Large intestine (tissue), 3 donors: ENCODE data around the gene PDSS2. TPM values are rescaled to one million over a fixed set of nuclear protein-coding genes. Genes with fewer than 3 reads are reported as not detected.

Source experiments
- DNase-seq, 2 donors: peaks; one replicate each; pipeline versions ENCODE4 v3.0.0 to v3.0.0-alpha.2; 2013
- H3K27ac ChIP-seq: one replicate; pipeline ENCODE4 v1.5.1; 2013; ENCODE audit warnings: low read length
- H3K27me3 ChIP-seq: 2 replicates; pipeline ENCODE4 v1.6.1; 2013; ENCODE audit warnings: low read length; ENCODE audit not compliant: control insufficient read depth, insufficient read depth
- H3K36me3 ChIP-seq: 2 replicates; pipeline ENCODE4 v1.6.1; 2013; ENCODE audit warnings: low read length; ENCODE audit not compliant: control insufficient read depth, insufficient read depth
- H3K4me1 ChIP-seq: one replicate; pipeline ENCODE4 v1.6.1; 2013; ENCODE audit warnings: low read length; ENCODE audit not compliant: control insufficient read depth, insufficient read depth
- H3K4me3 ChIP-seq: one replicate; pipeline ENCODE4 v1.5.1; 2013; ENCODE audit warnings: low read length
- H3K9me3 ChIP-seq: one replicate; pipeline ENCODE4 v1.6.1; 2013; ENCODE audit warnings: mild to moderate bottlenecking, low read depth, low read length, moderate library complexity; ENCODE audit not compliant: control insufficient read depth
- WGBS: methylation state at CpG from one replicate; pipeline ENCODE4 v1.1.5; 2013; ENCODE audit warnings: low lambda C conversion rate; ENCODE audit not compliant: insufficient coverage; 5-methylcytosine and 5-hydroxymethylcytosine counted together
- polyA plus RNA-seq: library from polyadenylated mRNA; unstranded; fragments of 120-200 nt; gene quantifications from one replicate; pipeline ENCODE4 v1.2.1, GENCODE V29; 2013

PDSS2 gene
- polyA plus RNA-seq, 1 donor, result 12.8 TPM

GRCh38 chr6:107221519-107221918 lies 237.8 kb downstream of the PDSS2 start:
- WGBS, result no CpG with 5 or more reads among the region's 2 CpGs
- Histone ChIP-seq H3K4me1 (peaks cover 10% of the 10 kb centered on the region), H3K27me3 (no peaks in the 10 kb centered on the region), H3K36me3 (no peaks in the 10 kb centered on the region), H3K27ac (peak overlapping the region; percentile 54), H3K4me3 (no peak overlapping the region), H3K9me3 (no peaks in the 10 kb centered on the region)
- DNase-seq, result peak; percentile 72 to 88

- DNase-seq, result no peak
- H3K4me3 ChIP-seq, result no peak overlapping the region
- H3K4me1 ChIP-seq, result peaks cover 10% of the 10 kb centered on the region
- H3K36me3 ChIP-seq, result no peaks in the 10 kb centered on the region
- no peak overlapping the region for H3K27ac ChIP-seq
- H3K27me3 ChIP-seq, result no peaks in the 10 kb centered on the region
- 100% methylated on average over 1 of the region's 4 CpGs for WGBS
- no peaks in the 10 kb centered on the region for H3K9me3 ChIP-seq
Measured at GRCh38 chr6:107219851-107220250, 239.5 kb downstream of the PDSS2 start.

DNA sequence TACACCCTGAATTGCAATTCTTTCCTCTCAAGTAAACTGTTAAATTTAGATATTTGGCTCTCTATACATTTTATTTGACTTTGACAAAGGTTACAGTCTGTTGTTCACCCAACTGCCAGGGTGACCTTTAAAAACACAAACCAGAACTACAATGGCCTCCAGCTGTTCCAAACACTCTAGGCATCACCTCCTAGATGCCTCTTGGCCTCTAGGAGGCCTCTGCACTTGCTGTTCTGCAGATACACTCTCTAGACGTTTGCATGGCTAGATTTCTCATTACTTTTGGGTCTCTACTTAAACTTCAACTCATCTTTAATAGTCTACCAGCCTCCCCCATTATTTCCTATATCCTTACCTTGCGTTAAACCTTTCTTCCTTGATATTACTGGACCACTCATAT lies 241.2 kb downstream of the PDSS2 start:
- Histone ChIP-seq H3K36me3 (no peaks in the 10 kb centered on the region), H3K9me3 (no peaks in the 10 kb centered on the region), H3K4me1 (no peaks in the 10 kb centered on the region), H3K27me3 (no peaks in the 10 kb centered on the region), H3K4me3 (no peak overlapping the region), H3K27ac (no peak overlapping the region)
- WGBS, result 50% methylated on average over 2 of the region's 2 CpGs
- no peak for DNase-seq

DNA sequence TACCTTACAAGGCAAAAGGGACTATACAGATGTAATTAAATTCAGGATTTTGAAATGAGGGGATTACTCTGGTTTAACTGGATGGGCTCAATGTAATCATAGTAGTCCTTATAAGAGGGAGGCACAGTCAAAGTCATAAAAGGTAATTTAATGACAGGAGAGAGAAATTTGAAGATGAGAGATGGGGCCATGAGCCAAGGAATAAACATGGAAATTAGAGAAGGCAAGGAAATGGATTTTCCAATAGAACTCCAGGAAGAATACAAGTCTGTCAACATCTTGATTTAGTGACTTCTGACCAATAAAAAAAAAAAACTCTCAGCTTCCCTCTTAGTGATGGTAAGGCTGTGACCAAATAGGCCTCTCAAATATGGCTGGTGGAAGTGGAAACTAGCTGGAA lies 242.1 kb downstream of the PDSS2 start:
- no peak overlapping the region for H3K27ac ChIP-seq
- H3K36me3 ChIP-seq, result no peaks in the 10 kb centered on the region
- H3K27me3 ChIP-seq, result no peaks in the 10 kb centered on the region
- DNase-seq, result no peak
- no peak overlapping the region for H3K4me3 ChIP-seq
- no peaks in the 10 kb centered on the region for H3K9me3 ChIP-seq
- no peaks in the 10 kb centered on the region for H3K4me1 ChIP-seq

GRCh38 chr6:107216197-107216933 lies 243.0 kb downstream of the PDSS2 start:
- Histone ChIP-seq H3K27me3 (no peaks in the 10 kb centered on the region), H3K9me3 (no peaks in the 10 kb centered on the region), H3K27ac (no peak overlapping the region), H3K4me1 (no peaks in the 10 kb centered on the region), H3K36me3 (no peaks in the 10 kb centered on the region), H3K4me3 (no peak overlapping the region)
- WGBS, result 70% methylated on average over 5 of the region's 8 CpGs
- DNase-seq, result no peak

- H3K9me3 ChIP-seq, result no peaks in the 10 kb centered on the region
- H3K27ac ChIP-seq, result no peak overlapping the region
- no peak overlapping the region for H3K4me3 ChIP-seq
- H3K27me3 ChIP-seq, result no peaks in the 10 kb centered on the region
- WGBS, result 100% methylated on average over 1 of the region's 1 CpG
- H3K4me1 ChIP-seq, result no peaks in the 10 kb centered on the region
- no peaks in the 10 kb centered on the region for H3K36me3 ChIP-seq
- DNase-seq, result no peak
Measured at GRCh38 chr6:107215334-107215733, 244.0 kb downstream of the PDSS2 start.

- no peaks in the 10 kb centered on the region for H3K27me3 ChIP-seq
- no peak overlapping the region for H3K4me3 ChIP-seq
- no peak for DNase-seq
- H3K27ac ChIP-seq, result no peak overlapping the region
- H3K4me1 ChIP-seq, result no peaks in the 10 kb centered on the region
- H3K9me3 ChIP-seq, result no peaks in the 10 kb centered on the region
- H3K36me3 ChIP-seq, result peaks cover 2% of the 10 kb centered on the region
Measured at GRCh38 chr6:107214655-107215054, 244.7 kb downstream of the PDSS2 start.

DNA sequence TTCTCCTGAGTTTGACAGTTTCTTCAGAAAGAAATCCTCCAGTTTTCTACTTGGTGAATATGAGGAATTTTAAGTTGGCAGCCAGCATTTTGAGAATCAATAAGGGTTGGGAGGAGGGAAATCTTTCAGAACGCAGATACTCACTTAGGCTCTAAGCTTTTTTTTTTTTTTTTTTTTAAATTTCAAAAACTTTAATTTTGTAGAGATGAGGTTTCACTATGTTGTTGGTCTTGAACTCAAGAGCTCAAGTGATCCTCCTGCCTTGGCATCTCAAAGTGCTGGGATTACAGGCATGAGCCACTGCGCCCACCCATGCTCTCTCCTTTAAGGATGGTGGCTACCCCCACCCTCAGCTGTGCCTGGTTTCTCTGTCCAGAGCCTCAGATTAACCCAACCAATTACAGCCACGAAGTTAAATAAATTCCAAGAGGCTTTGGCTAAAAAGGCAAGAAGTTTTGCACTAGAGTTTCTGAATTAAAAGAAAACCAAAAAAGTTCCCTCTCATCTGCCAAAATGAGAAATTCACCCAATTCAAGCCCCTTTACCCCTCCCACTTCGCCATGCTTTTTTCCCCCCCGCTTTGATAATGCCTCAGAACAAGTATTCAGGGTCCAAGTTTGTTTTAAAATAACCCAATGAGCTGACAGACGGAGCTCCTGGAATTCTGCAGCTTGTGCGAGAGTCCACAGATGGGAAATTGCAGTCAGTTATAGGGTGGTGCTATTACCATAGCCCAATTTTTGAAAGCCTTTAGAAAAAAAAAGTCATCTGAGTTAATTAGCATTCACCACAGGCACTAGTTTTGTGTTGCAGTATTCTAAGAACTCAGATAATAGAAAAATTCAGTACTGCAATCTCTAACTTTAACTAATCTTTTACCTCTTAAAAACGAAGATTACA lies 249.7 kb downstream of the PDSS2 start:
- no peaks in the 10 kb centered on the region for H3K9me3 ChIP-seq
- no peak overlapping the region for H3K27ac ChIP-seq
- H3K4me3 ChIP-seq, result no peak overlapping the region
- no peaks in the 10 kb centered on the region for H3K4me1 ChIP-seq
- H3K27me3 ChIP-seq, result no peaks in the 10 kb centered on the region
- WGBS, result 87% methylated on average over 3 of the region's 8 CpGs
- peaks cover 2% of the 10 kb centered on the region for H3K36me3 ChIP-seq
- DNase-seq, result no peak

DNA sequence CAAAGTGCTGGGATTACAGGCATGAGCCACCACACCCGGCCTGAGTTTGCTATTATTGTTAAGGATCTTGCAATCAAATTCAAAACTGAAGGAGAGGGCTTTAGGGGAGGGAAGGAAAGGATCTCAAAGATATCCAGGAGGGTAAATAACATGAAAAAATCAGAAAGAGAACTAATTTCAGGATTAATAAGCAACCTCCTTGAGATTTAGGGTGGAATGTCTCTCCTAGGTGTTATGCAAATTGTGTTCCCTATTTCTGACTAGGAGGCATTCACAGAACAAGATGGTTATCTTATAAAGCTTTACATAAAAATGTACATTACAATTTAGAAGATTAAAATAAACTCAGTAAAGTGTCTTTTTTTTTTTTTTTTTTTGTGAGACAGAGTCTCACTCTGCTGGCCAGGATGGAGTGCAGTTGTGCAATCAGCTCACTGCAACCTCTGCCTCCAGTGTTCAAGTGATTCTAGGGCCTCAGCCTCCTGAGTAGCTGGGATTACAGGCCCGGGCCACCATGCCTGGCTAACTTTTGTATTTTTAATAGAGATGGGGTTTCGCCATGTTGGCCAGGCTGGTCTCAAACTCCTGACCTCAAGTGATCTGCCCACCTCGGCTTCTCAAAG lies 252.0 kb downstream of the PDSS2 start:
- no peaks in the 10 kb centered on the region for H3K4me1 ChIP-seq
- no CpG with 5 or more reads among the region's 4 CpGs for WGBS
- no peak overlapping the region for H3K4me3 ChIP-seq
- H3K9me3 ChIP-seq, result peaks cover 6% of the 10 kb centered on the region
- DNase-seq, result no peak
- H3K27me3 ChIP-seq, result no peaks in the 10 kb centered on the region
- peaks cover 2% of the 10 kb centered on the region for H3K36me3 ChIP-seq
- H3K27ac ChIP-seq, result no peak overlapping the region

DNA sequence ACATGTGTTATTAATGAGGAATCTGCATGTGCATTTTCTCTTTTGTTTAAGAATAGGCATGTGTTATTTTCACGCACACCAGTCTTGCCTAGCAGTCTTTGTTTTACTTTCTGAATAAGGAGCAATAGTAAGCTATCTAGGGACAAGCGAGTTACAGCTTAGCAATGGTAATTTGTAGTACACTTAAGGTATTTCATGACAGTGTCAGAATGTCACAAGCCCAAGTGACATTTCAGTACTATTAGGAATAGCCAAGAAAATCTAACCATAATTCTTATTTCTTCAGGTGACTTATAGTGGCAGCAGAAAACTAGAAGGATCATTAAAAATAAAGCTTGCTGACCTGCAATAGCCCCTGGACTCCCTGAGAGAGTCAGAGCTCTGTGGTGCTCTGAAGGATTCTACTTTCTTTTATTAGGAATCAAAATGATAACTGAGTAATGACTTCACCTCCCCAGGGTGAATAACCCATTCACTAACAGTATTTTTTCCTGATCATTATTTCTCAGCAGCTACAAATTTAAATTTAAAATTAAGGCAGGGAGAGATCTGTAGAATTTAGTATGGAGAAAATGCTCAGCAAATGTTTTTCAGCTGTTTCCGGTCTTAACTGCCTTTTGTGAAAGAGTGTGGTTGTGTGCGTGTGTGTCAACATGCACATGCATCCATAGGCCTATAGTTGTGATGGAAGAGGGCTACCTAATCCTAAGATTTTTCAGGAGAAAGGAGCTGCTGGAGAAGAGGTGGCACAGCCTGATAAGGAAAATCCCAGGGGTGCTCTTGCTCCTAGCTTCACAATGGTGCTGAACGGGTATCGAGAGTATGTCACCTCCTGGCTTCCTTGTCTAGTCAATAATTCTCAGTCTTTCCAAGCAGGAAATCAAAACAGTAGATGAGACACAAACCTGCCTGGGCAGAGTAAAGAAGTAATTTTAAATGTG lies 254.0 kb downstream of the PDSS2 start:
- 90% methylated on average over 2 of the region's 6 CpGs for WGBS
- Histone ChIP-seq H3K36me3 (peaks cover 2% of the 10 kb centered on the region), H3K4me1 (no peaks in the 10 kb centered on the region), H3K9me3 (peaks cover 6% of the 10 kb centered on the region), H3K27ac (no peak overlapping the region), H3K4me3 (no peak overlapping the region), H3K27me3 (no peaks in the 10 kb centered on the region)
- no peak for DNase-seq
